HUES48 (cell line): Measurements from ENCODE around the gene SMC1B.
"Not testable (repeated sequence)": the region's sequence is repeated elsewhere in the genome, so short reads cannot be mapped to it uniquely, and the experiment has no call there.

Source experiments
- H3K27ac ChIP-seq: one replicate; pipeline ENCODE4 v1.7.0; 2013; ENCODE audit warnings: low read depth, low read length, inconsistent platforms
- H3K27me3 ChIP-seq: 2 replicates; pipeline ENCODE4 v1.6.1; 2013; ENCODE audit warnings: mild to moderate bottlenecking, low read length; ENCODE audit not compliant: control insufficient read depth, insufficient read depth
- H3K36me3 ChIP-seq: 2 replicates; pipeline ENCODE4 v1.6.1; 2013; ENCODE audit warnings: low read length; ENCODE audit not compliant: control insufficient read depth, insufficient read depth
- H3K4me1 ChIP-seq: 2 replicates; pipeline ENCODE4 v1.6.1; 2013; ENCODE audit warnings: mild to moderate bottlenecking, low read length; ENCODE audit not compliant: control insufficient read depth, insufficient read depth
- H3K4me3 ChIP-seq: 2 replicates; pipeline ENCODE4 v1.5.1; 2013; ENCODE audit warnings: mild to moderate bottlenecking, low read depth, low read length
- H3K9ac ChIP-seq: 2 replicates; pipeline ENCODE4 v1.6.1; 2013; ENCODE audit warnings: mild to moderate bottlenecking, low read depth, low read length, moderate library complexity
- H3K9me3 ChIP-seq: 2 replicates; pipeline ENCODE4 v1.6.1; 2013; ENCODE audit warnings: low read length; ENCODE audit not compliant: control insufficient read depth, insufficient read depth

Gene SMC1B

GRCh38 chr22:45331486-45331885 is 81.9 kb downstream of the SMC1B start:
- Histone ChIP-seq H3K27ac (no peak overlapping the region), H3K4me1 (no peaks in the 10 kb centered on the region), H3K9ac (no peak overlapping the region), H3K4me3 (no peak overlapping the region), H3K36me3 (peaks cover 52% of the 10 kb centered on the region), H3K27me3 (no peaks in the 10 kb centered on the region), H3K9me3 (no peaks in the 10 kb centered on the region)

GRCh38 chr22:45330548-45330947 is 82.9 kb downstream of the SMC1B start:
- Histone ChIP-seq H3K4me1 (no peaks in the 10 kb centered on the region), H3K36me3 (peaks cover 47% of the 10 kb centered on the region)

GRCh38 chr22:45329530-45329936 is 83.9 kb downstream of the SMC1B start:
- Histone ChIP-seq H3K4me1 (no peaks in the 10 kb centered on the region), H3K9ac (no peak overlapping the region), H3K9me3 (no peaks in the 10 kb centered on the region), H3K27ac (no peak overlapping the region), H3K4me3 (no peak overlapping the region), H3K36me3 (peaks cover 41% of the 10 kb centered on the region), H3K27me3 (no peaks in the 10 kb centered on the region)

More at GRCh38 chr22:45330548-45330947, 82.9 kb downstream of the SMC1B start:
- Histone ChIP-seq H3K9me3 (no peaks in the 10 kb centered on the region), H3K27me3 (no peaks in the 10 kb centered on the region), H3K9ac (no peak overlapping the region), H3K27ac (no peak overlapping the region), H3K4me3 (no peak overlapping the region)

DNA sequence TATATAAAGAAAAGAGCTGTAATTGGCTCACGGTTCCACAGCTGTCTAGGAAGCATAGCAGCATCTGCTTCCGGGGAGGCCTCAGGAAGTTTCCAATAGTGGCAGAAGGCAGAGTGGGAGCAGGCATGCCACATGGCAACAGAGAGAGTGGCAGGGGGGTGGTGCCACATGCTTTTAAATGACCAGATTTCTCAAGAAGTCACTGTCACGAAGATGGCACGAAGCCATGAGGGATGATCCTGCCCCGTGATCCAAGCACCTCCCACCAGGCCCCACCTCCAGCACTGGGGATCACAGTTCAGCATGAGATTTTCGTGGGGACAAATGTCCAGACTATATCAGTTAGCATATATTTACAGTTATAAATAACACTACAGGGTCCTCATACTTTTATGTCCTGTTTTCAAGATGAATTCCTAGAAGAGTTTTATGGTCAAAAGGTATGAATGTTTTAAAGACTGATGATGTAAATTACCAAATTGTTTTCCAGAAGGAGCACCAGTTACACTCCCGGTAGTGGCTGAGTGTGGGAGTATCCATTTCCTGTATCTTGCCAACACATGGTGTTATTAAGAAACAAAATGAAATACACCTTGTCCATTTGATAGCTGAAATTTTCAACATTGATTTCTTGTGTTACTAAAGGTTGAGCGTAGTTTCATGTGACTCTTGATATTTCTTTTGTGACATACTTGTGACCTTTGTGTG is 84.4 kb downstream of the SMC1B start:
- Histone ChIP-seq H3K4me3 (no peak overlapping the region), H3K4me1 (no peaks in the 10 kb centered on the region), H3K9ac (no peak overlapping the region), H3K27ac (no peak overlapping the region), H3K36me3 (peaks cover 42% of the 10 kb centered on the region), H3K9me3 (no peaks in the 10 kb centered on the region), H3K27me3 (no peaks in the 10 kb centered on the region)

GRCh38 chr22:45328261-45328660 is 85.1 kb downstream of the SMC1B start:
- not testable (repeated sequence) for H3K4me1 ChIP-seq, H3K27ac ChIP-seq, H3K9ac ChIP-seq, H3K9me3 ChIP-seq, H3K4me3 ChIP-seq, H3K27me3 ChIP-seq
- H3K36me3 ChIP-seq, result peaks cover 44% of the 10 kb centered on the region

- no peak overlapping the region for H3K9ac ChIP-seq
- peaks cover 39% of the 10 kb centered on the region for H3K36me3 ChIP-seq
- H3K27me3 ChIP-seq, result no peaks in the 10 kb centered on the region
- H3K4me1 ChIP-seq, result no peaks in the 10 kb centered on the region
- H3K9me3 ChIP-seq, result no peaks in the 10 kb centered on the region
- no peak overlapping the region for H3K4me3 ChIP-seq
- H3K27ac ChIP-seq, result no peak overlapping the region
Measured at GRCh38 chr22:45324311-45324711, 89.1 kb downstream of the SMC1B start.

GRCh38 chr22:45323695-45324094 is 89.7 kb downstream of the SMC1B start:
- no peaks in the 10 kb centered on the region for H3K9me3 ChIP-seq
- no peaks in the 10 kb centered on the region for H3K27me3 ChIP-seq
- peaks cover 36% of the 10 kb centered on the region for H3K36me3 ChIP-seq
- H3K4me1 ChIP-seq, result no peaks in the 10 kb centered on the region
- H3K4me3 ChIP-seq, result no peak overlapping the region
- no peak overlapping the region for H3K9ac ChIP-seq
- H3K27ac ChIP-seq, result no peak overlapping the region

DNA sequence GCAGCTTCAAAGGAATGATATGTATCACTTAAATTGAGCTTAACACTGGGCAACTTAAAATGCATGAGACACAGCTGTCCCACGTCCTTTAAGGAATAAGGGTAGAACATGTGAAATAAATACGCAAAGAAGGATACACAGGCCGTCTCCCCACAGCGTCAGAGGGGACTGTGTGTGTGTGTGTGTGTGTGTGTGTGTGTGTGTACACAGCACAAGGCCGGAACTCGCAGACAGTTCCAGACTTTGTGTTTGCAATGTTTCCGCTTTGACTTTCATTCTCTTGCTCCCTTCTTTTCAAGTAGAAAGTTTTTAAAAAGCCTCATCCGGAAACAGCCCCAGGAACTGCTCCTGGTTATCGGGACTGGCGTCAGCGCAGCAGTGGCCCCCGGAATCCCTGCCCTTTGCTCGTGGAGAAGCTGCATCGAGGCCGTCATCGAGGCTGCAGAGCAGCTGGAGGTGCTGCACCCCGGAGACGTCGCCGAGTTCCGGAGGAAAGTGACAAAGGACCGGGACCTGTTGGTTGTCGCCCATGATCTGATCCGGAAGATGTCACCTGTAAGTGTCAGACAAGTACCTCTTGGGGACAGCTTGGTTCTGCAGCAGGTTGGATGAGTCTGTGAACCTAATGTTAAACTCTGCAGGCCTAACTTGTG is 90.4 kb downstream of the SMC1B start:
- no peak overlapping the region for H3K4me3 ChIP-seq
- H3K27me3 ChIP-seq, result no peaks in the 10 kb centered on the region
- no peak overlapping the region for H3K9ac ChIP-seq
- H3K27ac ChIP-seq, result no peak overlapping the region
- H3K36me3 ChIP-seq, result peaks cover 36% of the 10 kb centered on the region
- H3K4me1 ChIP-seq, result peaks cover 7% of the 10 kb centered on the region
- no peaks in the 10 kb centered on the region for H3K9me3 ChIP-seq

DNA sequence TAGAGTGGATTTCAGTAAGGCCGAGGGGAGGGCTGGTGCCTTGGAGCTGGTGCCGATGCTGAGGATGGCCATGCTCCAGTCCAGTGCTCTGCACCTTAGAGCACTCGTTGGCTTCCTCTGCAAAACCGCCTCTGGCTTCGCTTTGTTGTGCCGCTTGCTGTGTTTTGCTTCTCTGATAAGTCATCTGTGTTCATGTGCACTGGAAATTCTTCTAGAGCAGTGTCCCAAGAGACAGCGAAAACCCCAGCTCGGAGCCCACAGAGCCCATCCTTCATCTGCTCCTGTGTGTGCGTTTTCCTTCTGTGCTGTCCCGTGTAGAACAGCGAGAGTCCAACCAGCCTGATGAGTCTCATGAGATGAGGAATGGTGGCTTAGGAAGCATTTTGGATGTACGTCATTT is 91.6 kb downstream of the SMC1B start:
- Histone ChIP-seq H3K27me3 (no peaks in the 10 kb centered on the region), H3K36me3 (peaks cover 27% of the 10 kb centered on the region), H3K9ac (no peak overlapping the region), H3K27ac (no peak overlapping the region), H3K4me1 (peaks cover 11% of the 10 kb centered on the region), H3K4me3 (no peak overlapping the region), H3K9me3 (no peaks in the 10 kb centered on the region)

GRCh38 chr22:45320357-45320976 is 92.9 kb downstream of the SMC1B start:
- no peak overlapping the region for H3K27ac ChIP-seq
- H3K27me3 ChIP-seq, result no peaks in the 10 kb centered on the region
- peaks cover 23% of the 10 kb centered on the region for H3K36me3 ChIP-seq
- no peaks in the 10 kb centered on the region for H3K9me3 ChIP-seq
- H3K9ac ChIP-seq, result no peak overlapping the region
- peaks cover 11% of the 10 kb centered on the region for H3K4me1 ChIP-seq
- H3K4me3 ChIP-seq, result no peak overlapping the region

DNA sequence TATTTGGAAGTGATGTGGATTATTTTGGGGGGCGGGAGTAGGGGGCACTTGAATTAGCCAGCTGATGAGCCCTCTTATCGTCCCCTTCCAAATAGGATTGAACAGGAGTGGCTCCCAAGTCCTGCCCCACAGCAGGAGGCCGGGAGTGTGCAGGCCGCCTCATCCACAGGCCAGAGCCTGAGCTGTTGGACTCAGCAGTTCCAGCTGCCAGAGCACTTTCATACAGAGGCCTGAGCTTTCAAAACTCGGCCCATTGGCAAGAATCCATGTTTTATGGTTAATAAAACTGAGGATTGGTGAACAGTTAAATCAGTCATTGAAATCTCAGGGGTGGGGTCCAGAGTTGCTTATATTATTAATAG is 94.1 kb downstream of the SMC1B start:
- peaks cover 19% of the 10 kb centered on the region for H3K36me3 ChIP-seq
- no peak overlapping the region for H3K9ac ChIP-seq
- no peaks in the 10 kb centered on the region for H3K27me3 ChIP-seq
- no peaks in the 10 kb centered on the region for H3K9me3 ChIP-seq
- peaks cover 11% of the 10 kb centered on the region for H3K4me1 ChIP-seq
- H3K27ac ChIP-seq, result no peak overlapping the region
- no peak overlapping the region for H3K4me3 ChIP-seq
